Esophagus (tissue), 2 donors: ENCODE results near the gene SLC6A7. TPM values are rescaled to one million over a fixed set of nuclear protein-coding genes. Genes with fewer than 3 reads are reported as not detected.
"Not testable (repeated sequence)": the region's sequence is repeated elsewhere in the genome, so short reads cannot be mapped to it uniquely, and the experiment has no call there.

Experiments
- H3K27ac ChIP-seq, 2 donors: one replicate each; pipeline ENCODE4 v1.5.1; 2013; ENCODE audit warnings: low read depth in 2 of 2, mild to moderate bottlenecking in 2 of 2, inconsistent platforms in 1 of 2, low read length in 1 of 2, moderate library complexity in 1 of 2
- H3K27me3 ChIP-seq, 2 donors: one replicate each; pipeline ENCODE4 v1.6.1; 2013; ENCODE audit warnings: low read length in 2 of 2, control low read depth in 1 of 2, mild to moderate bottlenecking in 1 of 2; ENCODE audit not compliant: insufficient read depth in 2 of 2, control insufficient read depth in 1 of 2
- H3K36me3 ChIP-seq, 2 donors: one replicate each; pipeline ENCODE4 v1.6.1; 2013; ENCODE audit warnings: low read length in 1 of 2; ENCODE audit not compliant: control insufficient read depth in 2 of 2, insufficient read depth in 2 of 2
- H3K4me1 ChIP-seq, 2 donors: one replicate each; pipeline ENCODE4 v1.6.1; 2013; ENCODE audit warnings: low read length in 1 of 2; ENCODE audit not compliant: control insufficient read depth in 2 of 2, insufficient read depth in 2 of 2
- H3K4me3 ChIP-seq, 2 donors: one replicate each; pipeline ENCODE4 v1.5.1; 2013; ENCODE audit warnings: low read length in 2 of 2, mild to moderate bottlenecking in 2 of 2, low read depth in 1 of 2, moderate library complexity in 1 of 2
- H3K9me3 ChIP-seq, 2 donors: one replicate each; pipeline ENCODE4 v1.6.1; 2013; ENCODE audit warnings: mild to moderate bottlenecking in 2 of 2, low read depth in 1 of 2, low read length in 1 of 2, moderate library complexity in 1 of 2; ENCODE audit not compliant: control insufficient read depth in 2 of 2, insufficient read depth in 1 of 2
- WGBS, 2 donors: extraction: QIAGEN DNeasy Blood & Tissue Kit; methylation state at CpG; one replicate each; pipeline ENCODE4 v1.1.7; 2013; 5-methylcytosine and 5-hydroxymethylcytosine counted together
- polyA plus RNA-seq, 2 donors: library from polyadenylated mRNA; stranded (reverse); fragments of 200-250 nt; gene quantifications; one replicate each; pipeline ENCODE4 v1.2.3, GENCODE V29; 2013
- donor health status: healthy with polysubstance abuse.
- donor health status: Bipolar disorder and iron deficiency.

SLC6A7 gene
- polyA plus RNA-seq, 2 donors = not detected

GRCh38 chr5:150242251-150242894 is 52.5 kb downstream of the SLC6A7 start:
- H3K36me3 ChIP-seq = no peaks in the 10 kb centered on the region
- H3K27ac ChIP-seq = no peak overlapping the region
- H3K4me3 ChIP-seq = no peak overlapping the region
- H3K27me3 ChIP-seq = no peaks in the 10 kb centered on the region
- 88 to 91% methylated on average over 11 of the region's 11 CpGs for WGBS, 2 donors
- no peaks in the 10 kb centered on the region for H3K4me1 ChIP-seq
- H3K9me3 ChIP-seq = no peaks in the 10 kb centered on the region

- WGBS, 2 donors = 86 to 88% methylated on average over 4 of the region's 4 CpGs
- Histone ChIP-seq H3K9me3 (no peaks in the 10 kb centered on the region), H3K27ac (no peak overlapping the region), H3K36me3 (no peaks in the 10 kb centered on the region), H3K4me3 (no peak overlapping the region), H3K4me1 (no peaks in the 10 kb centered on the region), H3K27me3 (no peaks in the 10 kb centered on the region)
Measured at GRCh38 chr5:150243590-150243989, 53.7 kb downstream of the SLC6A7 start.

GRCh38 chr5:150244209-150244608 is 54.3 kb downstream of the SLC6A7 start:
- H3K4me1 ChIP-seq = no peaks in the 10 kb centered on the region
- no peak overlapping the region for H3K27ac ChIP-seq

GRCh38 chr5:150245111-150245789 is 55.4 kb downstream of the SLC6A7 start:
- Histone ChIP-seq H3K27ac (no peak overlapping the region), H3K4me1 (no peaks in the 10 kb centered on the region), H3K9me3 (no peaks in the 10 kb centered on the region), H3K27me3 (no peaks in the 10 kb centered on the region), H3K4me3 (no peak overlapping the region), H3K36me3 (no peaks in the 10 kb centered on the region)
- 61 to 70% methylated on average over 16 to 18 of the region's 18 CpGs for WGBS, 2 donors

More at GRCh38 chr5:150244209-150244608, 54.3 kb downstream of the SLC6A7 start:
- H3K9me3 ChIP-seq = no peaks in the 10 kb centered on the region
- 73 to 74% methylated on average over 7 of the region's 7 CpGs for WGBS, 2 donors
- no peaks in the 10 kb centered on the region for H3K36me3 ChIP-seq
- no peaks in the 10 kb centered on the region for H3K27me3 ChIP-seq
- no peak overlapping the region for H3K4me3 ChIP-seq

- no peaks in the 10 kb centered on the region for H3K36me3 ChIP-seq
- WGBS, 2 donors = 81 to 85% methylated on average over 3 of the region's 3 CpGs
- H3K4me1 ChIP-seq = no peaks in the 10 kb centered on the region
- H3K4me3 ChIP-seq = no peak overlapping the region
- no peaks in the 10 kb centered on the region for H3K27me3 ChIP-seq
- H3K27ac ChIP-seq = no peak overlapping the region
- H3K9me3 ChIP-seq = no peaks in the 10 kb centered on the region
Measured at GRCh38 chr5:150245808-150246207, 55.9 kb downstream of the SLC6A7 start.

GRCh38 chr5:150246429-150246828 is 56.6 kb downstream of the SLC6A7 start:
- Histone ChIP-seq H3K4me1 (no peaks in the 10 kb centered on the region), H3K27me3 (no peaks in the 10 kb centered on the region), H3K36me3 (no peaks in the 10 kb centered on the region), H3K4me3 (no peak overlapping the region), H3K27ac (no peak overlapping the region), H3K9me3 (no peaks in the 10 kb centered on the region)
- 91 to 93% methylated on average over 5 of the region's 5 CpGs for WGBS, 2 donors

GRCh38 chr5:150246835-150247234 is 57.0 kb downstream of the SLC6A7 start:
- no peaks in the 10 kb centered on the region for H3K9me3 ChIP-seq
- WGBS, 2 donors = 49 to 70% methylated on average over 5 of the region's 5 CpGs
- H3K27ac ChIP-seq = no peak overlapping the region
- H3K4me3 ChIP-seq = no peak overlapping the region
- no peaks in the 10 kb centered on the region for H3K27me3 ChIP-seq
- no peaks in the 10 kb centered on the region for H3K4me1 ChIP-seq
- no peaks in the 10 kb centered on the region for H3K36me3 ChIP-seq

- 93 to 95% methylated on average over 9 of the region's 9 CpGs for WGBS, 2 donors
- Histone ChIP-seq H3K36me3 (no peaks in the 10 kb centered on the region), H3K4me3 (no peak overlapping the region), H3K27me3 (no peaks in the 10 kb centered on the region), H3K9me3 (no peaks in the 10 kb centered on the region), H3K27ac (no peak overlapping the region), H3K4me1 (no peaks in the 10 kb centered on the region)
Measured at GRCh38 chr5:150247726-150248125, 57.9 kb downstream of the SLC6A7 start.

- 92 to 94% methylated on average over 6 of the region's 6 CpGs for WGBS, 2 donors
- not testable (repeated sequence) for H3K4me1 ChIP-seq, H3K4me3 ChIP-seq, H3K27me3 ChIP-seq, H3K27ac ChIP-seq, H3K36me3 ChIP-seq, H3K9me3 ChIP-seq
Measured at GRCh38 chr5:150248493-150248892, 58.6 kb downstream of the SLC6A7 start.

- H3K9me3 ChIP-seq = no peaks in the 10 kb centered on the region
- H3K4me1 ChIP-seq = no peaks in the 10 kb centered on the region
- no peak overlapping the region for H3K4me3 ChIP-seq
- 94 to 95% methylated on average over 3 of the region's 3 CpGs for WGBS, 2 donors
- H3K36me3 ChIP-seq = no peaks in the 10 kb centered on the region
- no peaks in the 10 kb centered on the region for H3K27me3 ChIP-seq
- no peak overlapping the region for H3K27ac ChIP-seq
Measured at GRCh38 chr5:150248946-150249345, 59.1 kb downstream of the SLC6A7 start.
